ENCODE measurements around the gene NCF4.

The NCF4 gene

DNA sequence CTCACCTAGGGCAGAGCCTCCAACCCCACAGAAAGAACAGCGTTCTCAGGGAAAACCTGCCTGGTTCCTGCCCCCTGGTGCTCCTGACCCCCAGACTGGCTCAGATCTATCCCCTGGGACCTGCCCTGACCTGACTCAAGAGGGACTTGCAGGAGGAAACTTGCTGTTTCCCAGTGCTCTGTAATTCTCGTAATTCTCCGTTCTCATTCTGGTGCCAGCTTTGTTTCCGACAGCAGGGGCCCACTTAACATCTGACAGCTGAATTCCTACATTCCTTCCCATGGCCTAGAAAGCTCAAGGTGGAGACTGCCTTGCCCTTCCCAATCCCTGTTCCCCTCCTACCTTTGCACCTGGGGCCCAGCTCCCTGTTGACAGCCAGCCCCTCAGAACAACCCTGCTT, 40.1 kb downstream of the NCF4 start:
- H3K9me3 ChIP-seq = no peaks in the 10 kb centered on the region
- H3K4me1 ChIP-seq = no peaks in the 10 kb centered on the region
- no peak for DNase-seq (ENCODE audit: low spot score in 2 of 2)
- in situ Hi-C loops (cut with MboI; ENCODE audit: low sequenced_read_pairs) = no loop called here
- 0 out of 2 replicates have a peak, but pooled peaks cover 4% of the 10 kb centered on the region for H3K27me3 ChIP-seq (ENCODE audit: low read depth)
- H3K36me3 ChIP-seq (replicated peaks) = no peaks in the 10 kb centered on the region
- no peak overlapping the region for H3K4me3 ChIP-seq

- DNase-seq (ENCODE audit: low spot score in 2 of 2) = no peak
- Histone ChIP-seq H3K4me3 (no peak overlapping the region), H3K27me3 (ENCODE audit: low read depth) (0 out of 2 replicates have a peak, but pooled peaks cover 4% of the 10 kb centered on the region), H3K36me3 (replicated peaks) (no peaks in the 10 kb centered on the region), H3K9me3 (no peaks in the 10 kb centered on the region), H3K4me1 (no peaks in the 10 kb centered on the region)
- in situ Hi-C loops (cut with MboI; ENCODE audit: low sequenced_read_pairs) = no loop called here
Measured at GRCh38 chr22:36901411-36902142, 40.8 kb downstream of the NCF4 start.

GRCh38 chr22:36902143-36902926, 41.5 kb downstream of the NCF4 start:
- Histone ChIP-seq H3K27me3 (ENCODE audit: low read depth) (0 out of 2 replicates have a peak, but pooled peaks cover 4% of the 10 kb centered on the region), H3K9me3 (no peaks in the 10 kb centered on the region), H3K4me1 (no peaks in the 10 kb centered on the region), H3K36me3 (replicated peaks) (no peaks in the 10 kb centered on the region), H3K4me3 (no peak overlapping the region)
- in situ Hi-C loops (cut with MboI; ENCODE audit: low sequenced_read_pairs) = no loop called here
- DNase-seq (ENCODE audit: low spot score in 2 of 2) = no peak

- no peaks in the 10 kb centered on the region for H3K4me1 ChIP-seq
- no peaks in the 10 kb centered on the region for H3K27me3 ChIP-seq (ENCODE audit: low read depth)
- H3K9me3 ChIP-seq = no peaks in the 10 kb centered on the region
- in situ Hi-C loops (cut with MboI; ENCODE audit: low sequenced_read_pairs) = no loop called here
- H3K36me3 ChIP-seq (replicated peaks) = no peaks in the 10 kb centered on the region
- H3K4me3 ChIP-seq = no peak overlapping the region
- no peak for DNase-seq (ENCODE audit: low spot score in 2 of 2)
Measured at GRCh38 chr22:36904260-36904880, 43.6 kb downstream of the NCF4 start.

DNA sequence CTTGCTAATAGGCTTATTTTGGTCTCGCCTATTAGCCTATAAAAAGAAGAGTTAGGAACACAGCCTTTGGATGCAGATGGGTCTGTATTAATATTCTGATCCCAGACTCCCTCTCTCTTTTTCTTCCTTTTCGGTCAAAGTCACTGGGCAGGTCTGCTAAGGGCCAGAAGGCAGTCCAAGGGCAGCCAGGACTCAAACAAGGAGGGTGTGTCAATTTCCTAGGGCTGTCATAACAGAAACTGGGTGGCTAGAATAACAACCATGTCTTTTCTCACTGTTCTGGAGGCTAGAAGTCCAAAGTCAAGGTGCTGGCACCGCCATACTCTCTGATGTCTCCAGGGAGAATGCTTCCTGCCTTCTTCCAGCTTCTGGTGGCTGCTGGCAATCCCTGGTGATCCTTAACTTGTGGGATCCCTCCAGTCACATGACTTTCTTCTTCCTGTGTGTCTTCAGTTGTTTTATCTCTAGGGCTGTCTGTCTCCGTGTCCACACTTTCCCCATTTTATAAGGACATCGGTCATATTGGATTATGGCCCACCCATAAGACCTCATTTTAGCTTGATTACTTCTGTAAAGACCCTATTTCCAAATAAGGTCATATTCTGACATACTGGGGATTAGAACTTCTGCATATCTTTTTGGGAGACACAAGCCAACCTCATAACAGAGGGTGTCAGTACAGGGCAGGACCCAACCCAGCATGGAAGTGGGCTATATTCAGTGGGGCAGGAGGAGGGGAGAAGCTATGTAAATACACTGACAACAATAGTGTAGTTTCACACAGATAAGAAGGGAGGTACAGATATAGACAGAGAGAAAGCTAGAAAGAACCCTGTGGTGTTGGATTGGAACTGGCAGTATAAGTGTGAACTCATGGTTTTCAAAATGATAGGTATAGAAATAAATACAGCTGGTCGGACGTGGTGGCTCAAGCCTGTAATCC, 46.7 kb downstream of the NCF4 start:
- Histone ChIP-seq H3K27me3 (ENCODE audit: low read depth) (0 out of 2 replicates have a peak, but pooled peaks cover 2% of the 10 kb centered on the region), H3K36me3 (replicated peaks) (no peaks in the 10 kb centered on the region), H3K9me3 (no peaks in the 10 kb centered on the region), H3K4me1 (no peaks in the 10 kb centered on the region; the same call in 1 of the 2 replicates), H3K4me3 (no peak overlapping the region)
- DNase-seq (ENCODE audit: low spot score in 2 of 2) = no peak
- in situ Hi-C loops (cut with MboI; ENCODE audit: low sequenced_read_pairs) = no loop called here

GRCh38 chr22:36910461-36910860, 49.7 kb downstream of the NCF4 start:
- DNase-seq (ENCODE audit: low spot score in 2 of 2) = no peak
- Histone ChIP-seq H3K4me1 (no peaks in the 10 kb centered on the region; the same call in 1 of the 2 replicates), H3K36me3 (replicated peaks) (no peaks in the 10 kb centered on the region), H3K27me3 (ENCODE audit: low read depth) (peaks cover 6% of the 10 kb centered on the region; the same call in 1 of the 2 replicates), H3K9me3 (no peaks in the 10 kb centered on the region), H3K4me3 (no peak overlapping the region)
- in situ Hi-C loops (cut with MboI; ENCODE audit: low sequenced_read_pairs) = no loop called here

- Histone ChIP-seq H3K27me3 (ENCODE audit: low read depth) (peaks cover 9% of the 10 kb centered on the region; the same call in 1 of the 2 replicates), H3K4me3 (no peak overlapping the region)
- in situ Hi-C loops (cut with MboI; ENCODE audit: low sequenced_read_pairs) = no loop called here
Measured at GRCh38 chr22:36911887-36912661, 51.3 kb downstream of the NCF4 start.

DNA sequence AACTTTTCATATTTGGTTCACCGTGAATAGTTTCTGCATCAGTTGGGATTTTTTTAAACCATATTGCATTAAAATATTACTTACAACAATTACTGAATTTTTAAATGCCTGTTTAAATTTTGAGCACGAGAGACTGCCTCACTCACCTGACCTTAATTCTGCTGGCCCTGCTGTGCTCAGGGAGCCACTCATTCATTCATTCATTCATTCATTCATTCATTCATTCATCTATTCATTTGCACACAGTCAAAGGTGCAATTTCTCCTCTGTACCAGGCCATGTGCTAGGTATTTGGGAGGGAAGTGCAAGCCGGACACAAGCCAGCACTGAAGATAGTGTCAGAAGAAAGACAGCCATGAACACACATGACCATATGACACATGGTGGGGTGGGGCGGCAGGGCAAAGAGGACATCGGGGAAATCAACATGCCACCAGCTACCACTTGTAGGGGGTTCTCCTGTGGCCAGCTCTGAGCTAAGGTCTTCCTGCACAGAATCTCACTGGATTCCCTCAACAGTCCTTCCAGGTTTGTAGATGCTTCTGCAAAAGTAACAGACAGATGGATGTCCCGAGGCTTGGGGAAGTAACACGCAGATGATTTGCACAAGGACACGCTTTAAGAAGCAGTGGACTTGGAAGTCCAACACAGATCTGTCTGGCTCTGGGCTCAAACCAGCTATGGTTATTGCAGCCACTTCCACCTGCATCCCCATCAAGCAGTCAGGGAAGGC, 52.1 kb downstream of the NCF4 start:
- no peak for DNase-seq (ENCODE audit: low spot score in 2 of 2)
- no peaks in the 10 kb centered on the region for H3K9me3 ChIP-seq
- in situ Hi-C loops (cut with MboI; ENCODE audit: low sequenced_read_pairs) = no loop called here
- H3K4me3 ChIP-seq = no peak overlapping the region
- H3K4me1 ChIP-seq = no peaks in the 10 kb centered on the region; the same call in 1 of the 2 replicates
- no peaks in the 10 kb centered on the region for H3K36me3 ChIP-seq (replicated peaks)
- H3K27me3 ChIP-seq (ENCODE audit: low read depth) = peaks cover 9% of the 10 kb centered on the region; the same call in 1 of the 2 replicates

More at GRCh38 chr22:36911887-36912661, 51.3 kb downstream of the NCF4 start:
- Histone ChIP-seq H3K4me1 (no peaks in the 10 kb centered on the region; the same call in 1 of the 2 replicates), H3K9me3 (no peaks in the 10 kb centered on the region), H3K36me3 (replicated peaks) (no peaks in the 10 kb centered on the region)
- DNase-seq (ENCODE audit: low spot score in 2 of 2) = peak in 1 of 2 experiments; percentile 13

- no peak for DNase-seq (ENCODE audit: low spot score in 2 of 2)
- Histone ChIP-seq H3K4me1 (no peaks in the 10 kb centered on the region; the same call in 1 of the 2 replicates), H3K36me3 (replicated peaks) (no peaks in the 10 kb centered on the region), H3K27me3 (ENCODE audit: low read depth) (peaks cover 9% of the 10 kb centered on the region; the same call in 1 of the 2 replicates), H3K4me3 (no peak within 1 kb of the TSS), H3K9me3 (no peaks in the 10 kb centered on the region)
- in situ Hi-C loops (cut with MboI; ENCODE audit: low sequenced_read_pairs) = no loop called here
Measured at GRCh38 chr22:36913427-36914389, 52.9 kb downstream of the NCF4 start, which contains the start of gene CSF2RB. Gene CSF2RB (plus strand): TSS chr22:36913628. CDS start chr22:36922208, 8,580 bp downstream.

DNA sequence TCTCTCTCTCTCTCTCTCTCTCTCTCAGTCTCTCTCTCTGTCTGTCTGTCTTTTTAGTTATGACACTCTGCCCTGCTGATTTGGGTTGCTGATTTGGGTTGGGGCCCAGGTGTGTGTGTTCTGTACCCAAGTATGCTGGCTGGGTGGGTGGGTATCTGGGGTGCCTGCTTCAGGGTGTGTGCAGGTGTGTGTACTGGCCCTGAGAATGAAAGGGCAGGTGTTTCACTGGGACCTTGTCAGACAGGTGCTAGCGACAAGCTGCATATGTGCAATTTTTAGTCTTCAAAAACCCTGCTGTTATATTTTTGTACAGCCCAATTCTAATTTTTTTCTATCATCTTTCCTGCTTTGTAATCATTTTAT, 53.6 kb downstream of the NCF4 start:
- H3K4me1 ChIP-seq = no peaks in the 10 kb centered on the region; the same call in 1 of the 2 replicates
- no peaks in the 10 kb centered on the region for H3K36me3 ChIP-seq (replicated peaks)
- DNase-seq (ENCODE audit: low spot score in 2 of 2) = no peak
- peaks cover 9% of the 10 kb centered on the region; the same call in 1 of the 2 replicates for H3K27me3 ChIP-seq (ENCODE audit: low read depth)
- H3K4me3 ChIP-seq = no peak overlapping the region
- in situ Hi-C loops (cut with MboI; ENCODE audit: low sequenced_read_pairs) = no loop called here
- no peaks in the 10 kb centered on the region for H3K9me3 ChIP-seq

GRCh38 chr22:36916034-36916433, 55.2 kb downstream of the NCF4 start:
- Histone ChIP-seq H3K9me3 (no peaks in the 10 kb centered on the region), H3K4me1 (no peaks in the 10 kb centered on the region; the same call in 1 of the 2 replicates), H3K36me3 (replicated peaks) (no peaks in the 10 kb centered on the region), H3K27me3 (ENCODE audit: low read depth) (peaks cover 7% of the 10 kb centered on the region; the same call in 1 of the 2 replicates), H3K4me3 (no peak overlapping the region)
- in situ Hi-C loops (cut with MboI; ENCODE audit: low sequenced_read_pairs) = no loop called here
- DNase-seq (ENCODE audit: low spot score in 2 of 2) = no peak
